ENCODE data around the gene VENTX. TPM values are rescaled to one million over a fixed set of nuclear protein-coding genes. Genes with fewer than 3 reads are reported as not detected.

The VENTX gene
- total RNA-seq, 1 experiment from 2014 or later: 25.0 TPM

GRCh38 chr10:133279326-133280226, 41.9 kb downstream of the VENTX start:
- Histone ChIP-seq H3K4me3 (ENCODE audit: insufficient read depth, low read depth, low read length) (no peak overlapping the region), H3K27me3 (ENCODE audit: control insufficient read depth, insufficient read depth, low read length) (peaks cover 8% of the 10 kb centered on the region), H3K36me3 (replicated peaks; ENCODE audit: control insufficient read depth, insufficient read depth, low read length) (peaks cover 9% of the 10 kb centered on the region)
- no peak for DNase-seq

- DNase-seq: no peak
- Histone ChIP-seq H3K27me3 (ENCODE audit: control insufficient read depth, insufficient read depth, low read length) (peaks cover 8% of the 10 kb centered on the region), H3K36me3 (replicated peaks; ENCODE audit: control insufficient read depth, insufficient read depth, low read length) (peaks cover 13% of the 10 kb centered on the region), H3K4me3 (ENCODE audit: insufficient read depth, low read depth, low read length) (no peak overlapping the region)
These were observed 42.9 kb downstream of the VENTX start for GRCh38 chr10:133280391-133281059.

GRCh38 chr10:133281084-133281483, 43.4 kb downstream of the VENTX start:
- Histone ChIP-seq H3K36me3 (replicated peaks; ENCODE audit: control insufficient read depth, insufficient read depth, low read length) (peaks cover 13% of the 10 kb centered on the region), H3K27me3 (ENCODE audit: control insufficient read depth, insufficient read depth, low read length) (peaks cover 6% of the 10 kb centered on the region), H3K4me3 (ENCODE audit: insufficient read depth, low read depth, low read length) (no peak overlapping the region)
- DNase-seq: no peak

- Histone ChIP-seq H3K36me3 (replicated peaks; ENCODE audit: control insufficient read depth, insufficient read depth, low read length) (peaks cover 13% of the 10 kb centered on the region), H3K4me3 (ENCODE audit: insufficient read depth, low read depth, low read length) (no peak overlapping the region), H3K27me3 (ENCODE audit: control insufficient read depth, insufficient read depth, low read length) (no peaks in the 10 kb centered on the region)
- no peak for DNase-seq
These were observed 44.1 kb downstream of the VENTX start for GRCh38 chr10:133281628-133282372.

- DNase-seq: no peak
- Histone ChIP-seq H3K36me3 (replicated peaks; ENCODE audit: control insufficient read depth, insufficient read depth, low read length) (peaks cover 15% of the 10 kb centered on the region), H3K4me3 (ENCODE audit: insufficient read depth, low read depth, low read length) (no peak overlapping the region), H3K27me3 (ENCODE audit: control insufficient read depth, insufficient read depth, low read length) (no peaks in the 10 kb centered on the region)
These were observed 45.3 kb downstream of the VENTX start for GRCh38 chr10:133282846-133283390.

GRCh38 chr10:133283931-133284330, 46.3 kb downstream of the VENTX start:
- Histone ChIP-seq H3K4me3 (ENCODE audit: insufficient read depth, low read depth, low read length) (no peak overlapping the region), H3K36me3 (replicated peaks; ENCODE audit: control insufficient read depth, insufficient read depth, low read length) (peaks cover 17% of the 10 kb centered on the region), H3K27me3 (ENCODE audit: control insufficient read depth, insufficient read depth, low read length) (no peaks in the 10 kb centered on the region)
- DNase-seq: no peak

- H3K4me3 ChIP-seq (ENCODE audit: insufficient read depth, low read depth, low read length): no peak overlapping the region
- H3K36me3 ChIP-seq (replicated peaks; ENCODE audit: control insufficient read depth, insufficient read depth, low read length): peaks cover 14% of the 10 kb centered on the region
- H3K27me3 ChIP-seq (ENCODE audit: control insufficient read depth, insufficient read depth, low read length): no peaks in the 10 kb centered on the region
- no peak for DNase-seq
These were observed 47.6 kb downstream of the VENTX start for GRCh38 chr10:133285217-133285616.

- no peak overlapping the region for H3K4me3 ChIP-seq (ENCODE audit: insufficient read depth, low read depth, low read length)
- H3K27me3 ChIP-seq (ENCODE audit: control insufficient read depth, insufficient read depth, low read length): no peaks in the 10 kb centered on the region
- peaks cover 14% of the 10 kb centered on the region for H3K36me3 ChIP-seq (replicated peaks; ENCODE audit: control insufficient read depth, insufficient read depth, low read length)
- no peak for DNase-seq
These were observed 48.7 kb downstream of the VENTX start for GRCh38 chr10:133286366-133286765.

- peaks cover 17% of the 10 kb centered on the region for H3K36me3 ChIP-seq (replicated peaks; ENCODE audit: control insufficient read depth, insufficient read depth, low read length)
- no peak for DNase-seq
- no peak overlapping the region for H3K4me3 ChIP-seq (ENCODE audit: insufficient read depth, low read depth, low read length)
- H3K27me3 ChIP-seq (ENCODE audit: control insufficient read depth, insufficient read depth, low read length): no peaks in the 10 kb centered on the region
These were observed 50.3 kb downstream of the VENTX start for GRCh38 chr10:133287832-133288500.

GRCh38 chr10:133289761-133290160, 52.1 kb downstream of the VENTX start:
- Histone ChIP-seq H3K27me3 (ENCODE audit: control insufficient read depth, insufficient read depth, low read length) (no peaks in the 10 kb centered on the region), H3K36me3 (replicated peaks; ENCODE audit: control insufficient read depth, insufficient read depth, low read length) (peaks cover 16% of the 10 kb centered on the region), H3K4me3 (ENCODE audit: insufficient read depth, low read depth, low read length) (no peak overlapping the region)
- DNase-seq: no peak

Other genes starting within 250 kb of the VENTX start
- gene ADGRA1, start 149.9 kb upstream of the VENTX start, total RNA-seq (2014; rRNA removed; shearing (Covaris generic)): 0.37 and 0.62 TPM in 2 replicates
- 13.7 and 16.7 TPM in 2 replicates for gene KNDC1, start 77.6 kb upstream of the VENTX start, total RNA-seq (2014; rRNA removed; shearing (Covaris generic))
- gene UTF1, start 7.6 kb upstream of the VENTX start, total RNA-seq (2014; rRNA removed; shearing (Covaris generic)): 8.8 and 13.4 TPM in 2 replicates
- gene ADAM8, start 39.0 kb downstream of the VENTX start, total RNA-seq (2014; rRNA removed; shearing (Covaris generic)): 1.3 and 1.9 TPM in 2 replicates
- 46.4 and 47.1 TPM in 2 replicates for gene TUBGCP2, start 71.0 kb downstream of the VENTX start, total RNA-seq (2014; rRNA removed; shearing (Covaris generic))
- gene ZNF511, start 71.1 kb downstream of the VENTX start, total RNA-seq (2014; rRNA removed; shearing (Covaris generic)): 46.9 and 48.7 TPM in 2 replicates
- 2.2 TPM in 1 of 2 replicates, not detected in the other for gene CALY, start 99.0 kb downstream of the VENTX start, total RNA-seq (2014; rRNA removed; shearing (Covaris generic))
- not detected in 2 replicates for gene PRAP1, start 109.5 kb downstream of the VENTX start, total RNA-seq (2014; rRNA removed; shearing (Covaris generic))
- 27.2 and 50.5 TPM in 2 replicates for gene FUOM, start 120.2 kb downstream of the VENTX start, total RNA-seq (2014; rRNA removed; shearing (Covaris generic))
- 88.2 and 108 TPM in 2 replicates for gene ECHS1, start 135.5 kb downstream of the VENTX start, total RNA-seq (2014; rRNA removed; shearing (Covaris generic))
- 1.3 and 4.1 TPM in 2 replicates for gene PAOX, start 141.4 kb downstream of the VENTX start, total RNA-seq (2014; rRNA removed; shearing (Covaris generic))
- 31.5 and 52.6 TPM in 2 replicates for gene MTG1, start 156.3 kb downstream of the VENTX start, total RNA-seq (2014; rRNA removed; shearing (Covaris generic))
- 0.18 TPM in 1 of 2 replicates, not detected in the other for gene SPRN, start 186.8 kb downstream of the VENTX start, total RNA-seq (2014; rRNA removed; shearing (Covaris generic))
- 0.03 and 0.44 TPM in 2 replicates for gene SCART1, start 216.1 kb downstream of the VENTX start, total RNA-seq (2014; rRNA removed; shearing (Covaris generic))